Thyroid gland (tissue), 4 donors: Measurements from ENCODE around the gene HYOU1.

ENCODE experiments used
- CTCF ChIP-seq, 6 experiments: fragments of 200-600 bp in 3 of 6; fragments of 450-650 bp in 3 of 6; sonication (generic) in 3 of 6; IDR thresholded peaks; one replicate each; pipeline ENCODE4 v1.5.1; 2016 to 2019; ENCODE audit warnings: antibody characterized with exemption in 6 of 6, mild to moderate bottlenecking in 2 of 6, inconsistent platforms in 1 of 6, moderate library complexity in 1 of 6
- POLR2A ChIP-seq, 2 donors: fragments of 450-650 bp; IDR thresholded peaks; one replicate each; pipeline ENCODE4 v1.6.1; 2017; ENCODE audit warnings: antibody characterized with exemption in 2 of 2, mild to moderate bottlenecking in 2 of 2, moderate library complexity in 1 of 2

- no peak for TF ChIP-seq CTCF (IDR thresholded peaks at IDR 0.05)
- no peak for TF ChIP-seq POLR2A (IDR thresholded peaks at IDR 0.05)
Measured at GRCh38 chr11:119011476-119012053, 45.4 kb downstream of the HYOU1 start.
